ENCODE measurements around the gene WWC2.

The WWC2 gene

DNA sequence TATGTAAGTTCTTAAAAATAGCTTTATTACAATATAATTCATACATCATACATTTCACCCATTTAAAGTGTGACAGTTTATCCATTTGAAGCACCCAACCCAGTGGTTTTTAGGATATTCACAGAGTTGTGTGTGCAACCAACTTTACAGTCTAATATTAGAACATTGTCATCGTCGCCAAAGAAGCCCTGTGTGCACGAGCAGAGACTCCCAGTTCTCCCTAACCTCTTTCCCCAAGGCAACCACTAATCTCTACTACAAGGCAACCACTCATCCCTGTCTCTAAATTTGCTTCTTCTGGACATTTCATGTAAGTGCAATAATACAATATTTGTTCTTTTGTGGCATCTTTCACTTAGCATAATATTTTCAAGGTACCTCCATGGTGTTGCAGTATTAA is 173.3 kb downstream of the WWC2 start:
- Histone ChIP-seq H3K9me3 (ENCODE audit: control insufficient read depth in 5 of 5, low read length in 5 of 5) (peaks cover 9 to 21% (median 16%) of the 10 kb centered on the region in 5 donors), H3K4me3 (ENCODE audit: low read depth in 1 of 5, low read length in 5 of 5) (no peak overlapping the region), H3K4me1 (ENCODE audit: control insufficient read depth in 5 of 5, insufficient read depth in 5 of 5, low read length in 5 of 5) (no peaks in the 10 kb centered on the region), H3K36me3 (ENCODE audit: control insufficient read depth in 5 of 5, insufficient read depth in 5 of 5, low read length in 5 of 5) (peaks cover 36 to 70% (median 49%) of the 10 kb centered on the region in 5 donors), H3K9ac (ENCODE audit: low read length in 5 of 5) (no peak overlapping the region), H3K27ac (ENCODE audit: low read depth, low read length) (no peak overlapping the region), H3K27me3 (ENCODE audit: control insufficient read depth in 5 of 5, insufficient read depth in 4 of 5, low read length in 5 of 5) (no peaks in the 10 kb centered on the region)

- Histone ChIP-seq H3K27me3 (ENCODE audit: control insufficient read depth in 5 of 5, insufficient read depth in 4 of 5, low read length in 5 of 5) (no peaks in the 10 kb centered on the region), H3K36me3 (ENCODE audit: control insufficient read depth in 5 of 5, insufficient read depth in 5 of 5, low read length in 5 of 5) (peaks cover 24 to 51% (median 32%) of the 10 kb centered on the region in 5 donors), H3K4me3 (ENCODE audit: low read depth in 1 of 5, low read length in 5 of 5) (no peak overlapping the region), H3K9me3 (ENCODE audit: control insufficient read depth in 5 of 5, low read length in 5 of 5) (peaks cover 9 to 21% (median 16%) of the 10 kb centered on the region in 5 donors), H3K27ac (ENCODE audit: low read depth, low read length) (no peak overlapping the region), H3K4me1 (ENCODE audit: control insufficient read depth in 5 of 5, insufficient read depth in 5 of 5, low read length in 5 of 5) (no peaks in the 10 kb centered on the region), H3K9ac (ENCODE audit: low read length in 5 of 5) (no peak overlapping the region)
Measured at GRCh38 chr4:183276106-183276505, 177.0 kb downstream of the WWC2 start.

DNA sequence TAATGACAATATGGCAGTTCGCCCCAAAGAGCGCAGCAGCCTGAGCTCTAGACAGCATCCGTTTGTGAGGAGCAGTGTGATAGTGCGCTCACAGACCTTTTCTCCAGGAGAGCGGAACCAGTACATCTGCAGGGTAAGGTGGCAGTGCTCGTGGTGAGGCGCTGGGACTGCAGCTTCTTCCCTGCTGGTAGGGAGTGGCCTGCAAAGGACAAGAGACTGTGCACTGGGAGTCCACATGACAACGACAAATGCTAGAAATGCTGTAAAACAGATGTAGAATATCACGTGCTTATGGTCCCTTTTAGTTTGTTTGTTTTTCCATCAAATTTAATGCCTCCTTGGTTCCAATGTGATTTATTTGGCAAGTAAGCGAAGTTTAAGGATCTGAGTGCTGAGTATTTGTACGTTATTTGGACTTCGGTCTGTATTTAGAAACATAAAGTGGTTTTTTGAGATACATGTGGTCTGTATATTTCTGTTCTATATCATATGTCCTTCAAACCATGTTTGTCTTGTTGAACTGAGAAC is 185.3 kb downstream of the WWC2 start:
- peaks cover 44 to 75% (median 69%) of the 10 kb centered on the region in 5 donors for H3K36me3 ChIP-seq (ENCODE audit: control insufficient read depth in 5 of 5, insufficient read depth in 5 of 5, low read length in 5 of 5)
- no peaks in the 10 kb centered on the region for H3K27me3 ChIP-seq (ENCODE audit: control insufficient read depth in 5 of 5, insufficient read depth in 4 of 5, low read length in 5 of 5)
- no peak overlapping the region for H3K9ac ChIP-seq (ENCODE audit: low read length in 5 of 5)
- H3K4me1 ChIP-seq (ENCODE audit: control insufficient read depth in 5 of 5, insufficient read depth in 5 of 5, low read length in 5 of 5): no peaks in the 10 kb centered on the region
- no peak overlapping the region for H3K27ac ChIP-seq (ENCODE audit: low read depth, low read length)
- H3K4me3 ChIP-seq (ENCODE audit: low read depth in 1 of 5, low read length in 5 of 5): no peak overlapping the region
- H3K9me3 ChIP-seq (ENCODE audit: control insufficient read depth in 5 of 5, low read length in 5 of 5): no peaks in the 10 kb centered on the region

DNA sequence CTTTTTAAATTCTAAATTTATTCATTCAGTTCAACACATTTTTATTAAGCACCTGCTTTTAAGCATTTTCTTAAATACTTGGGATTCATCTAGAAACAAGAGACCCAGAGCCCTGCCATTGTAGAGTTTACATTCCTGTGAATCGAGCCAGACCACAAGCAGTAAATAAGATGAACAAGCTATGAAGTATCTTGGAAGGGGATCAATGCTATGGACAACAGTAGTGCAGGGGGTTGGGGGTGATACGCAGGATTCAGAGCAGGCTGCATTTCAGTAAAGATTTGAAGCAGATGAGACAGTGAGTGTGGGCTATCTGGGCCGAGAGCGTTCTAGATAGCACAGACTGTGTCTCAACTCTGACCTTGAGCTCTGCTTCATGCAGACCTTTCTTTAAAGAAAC is 185.9 kb downstream of the WWC2 start:
- no peak overlapping the region for H3K9ac ChIP-seq (ENCODE audit: low read length in 5 of 5)
- H3K36me3 ChIP-seq (ENCODE audit: control insufficient read depth in 5 of 5, insufficient read depth in 5 of 5, low read length in 5 of 5): peaks cover 42 to 81% (median 75%) of the 10 kb centered on the region in 5 donors
- no peaks in the 10 kb centered on the region for H3K9me3 ChIP-seq (ENCODE audit: control insufficient read depth in 5 of 5, low read length in 5 of 5)
- no peaks in the 10 kb centered on the region for H3K27me3 ChIP-seq (ENCODE audit: control insufficient read depth in 5 of 5, insufficient read depth in 4 of 5, low read length in 5 of 5)
- H3K4me1 ChIP-seq (ENCODE audit: control insufficient read depth in 5 of 5, insufficient read depth in 5 of 5, low read length in 5 of 5): no peaks in the 10 kb centered on the region
- no peak overlapping the region for H3K4me3 ChIP-seq (ENCODE audit: low read depth in 1 of 5, low read length in 5 of 5)
- H3K27ac ChIP-seq (ENCODE audit: low read depth, low read length): no peak overlapping the region

- Histone ChIP-seq H3K36me3 (ENCODE audit: control insufficient read depth in 5 of 5, insufficient read depth in 5 of 5, low read length in 5 of 5) (peaks cover 38 to 77% (median 67%) of the 10 kb centered on the region in 5 donors), H3K9ac (ENCODE audit: low read length in 5 of 5) (no peak overlapping the region), H3K4me3 (ENCODE audit: low read depth in 1 of 5, low read length in 5 of 5) (no peak overlapping the region), H3K27ac (ENCODE audit: low read depth, low read length) (no peak overlapping the region), H3K4me1 (ENCODE audit: control insufficient read depth in 5 of 5, insufficient read depth in 5 of 5, low read length in 5 of 5) (no peaks in the 10 kb centered on the region), H3K9me3 (ENCODE audit: control insufficient read depth in 5 of 5, low read length in 5 of 5) (no peaks in the 10 kb centered on the region), H3K27me3 (ENCODE audit: control insufficient read depth in 5 of 5, insufficient read depth in 4 of 5, low read length in 5 of 5) (no peaks in the 10 kb centered on the region)
Measured at GRCh38 chr4:183285886-183286285, 186.8 kb downstream of the WWC2 start.

- H3K27ac ChIP-seq (ENCODE audit: low read depth, low read length): no peak overlapping the region
Measured at GRCh38 chr4:183286590-183287308, 187.7 kb downstream of the WWC2 start.

DNA sequence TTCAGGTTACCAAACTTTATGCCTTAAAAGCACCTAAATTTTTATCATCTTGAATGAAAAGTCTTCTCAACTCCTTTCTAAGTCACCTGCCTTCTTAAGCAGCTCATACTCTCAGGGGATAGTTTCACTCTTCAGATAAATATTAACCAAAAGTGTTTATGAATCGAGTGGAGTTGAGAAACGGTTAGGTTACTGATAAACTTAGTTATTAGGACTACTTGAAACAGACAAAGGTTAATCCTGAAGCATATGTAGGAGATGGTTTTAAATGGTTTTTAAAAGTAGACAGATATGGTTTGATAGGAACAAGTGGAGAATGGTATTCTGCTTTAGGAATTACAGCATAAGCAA is 188.2 kb downstream of the WWC2 start:
- no peak overlapping the region for H3K9ac ChIP-seq (ENCODE audit: low read length in 5 of 5)
- H3K36me3 ChIP-seq (ENCODE audit: control insufficient read depth in 5 of 5, insufficient read depth in 5 of 5, low read length in 5 of 5): peaks cover 31 to 80% (median 63%) of the 10 kb centered on the region in 5 donors
- no peaks in the 10 kb centered on the region for H3K9me3 ChIP-seq (ENCODE audit: control insufficient read depth in 5 of 5, low read length in 5 of 5)
- H3K4me3 ChIP-seq (ENCODE audit: low read depth in 1 of 5, low read length in 5 of 5): no peak overlapping the region
- H3K27me3 ChIP-seq (ENCODE audit: control insufficient read depth in 5 of 5, insufficient read depth in 4 of 5, low read length in 5 of 5): no peaks in the 10 kb centered on the region
- H3K27ac ChIP-seq (ENCODE audit: low read depth, low read length): no peak overlapping the region
- H3K4me1 ChIP-seq (ENCODE audit: control insufficient read depth in 5 of 5, insufficient read depth in 5 of 5, low read length in 5 of 5): no peaks in the 10 kb centered on the region

More at GRCh38 chr4:183286590-183287308, 187.7 kb downstream of the WWC2 start:
- Histone ChIP-seq H3K9ac (ENCODE audit: low read length in 5 of 5) (peak overlapping the region in 1 of 5 donors; percentile 15), H3K9me3 (ENCODE audit: control insufficient read depth in 5 of 5, low read length in 5 of 5) (no peaks in the 10 kb centered on the region), H3K4me3 (ENCODE audit: low read depth in 1 of 5, low read length in 5 of 5) (no peak overlapping the region), H3K36me3 (ENCODE audit: control insufficient read depth in 5 of 5, insufficient read depth in 5 of 5, low read length in 5 of 5) (peaks cover 33 to 78% (median 65%) of the 10 kb centered on the region in 5 donors), H3K27me3 (ENCODE audit: control insufficient read depth in 5 of 5, insufficient read depth in 4 of 5, low read length in 5 of 5) (no peaks in the 10 kb centered on the region), H3K4me1 (ENCODE audit: control insufficient read depth in 5 of 5, insufficient read depth in 5 of 5, low read length in 5 of 5) (no peaks in the 10 kb centered on the region)

- Histone ChIP-seq H3K27ac (ENCODE audit: low read depth, low read length) (no peak overlapping the region), H3K9ac (ENCODE audit: low read length in 5 of 5) (no peak overlapping the region), H3K9me3 (ENCODE audit: control insufficient read depth in 5 of 5, low read length in 5 of 5) (no peaks in the 10 kb centered on the region), H3K4me3 (ENCODE audit: low read depth in 1 of 5, low read length in 5 of 5) (no peak overlapping the region), H3K36me3 (ENCODE audit: control insufficient read depth in 5 of 5, insufficient read depth in 5 of 5, low read length in 5 of 5) (peaks cover 29 to 78% (median 61%) of the 10 kb centered on the region in 5 donors), H3K27me3 (ENCODE audit: control insufficient read depth in 5 of 5, insufficient read depth in 4 of 5, low read length in 5 of 5) (no peaks in the 10 kb centered on the region), H3K4me1 (ENCODE audit: control insufficient read depth in 5 of 5, insufficient read depth in 5 of 5, low read length in 5 of 5) (no peaks in the 10 kb centered on the region)
Measured at GRCh38 chr4:183287677-183288076, 188.6 kb downstream of the WWC2 start.

GRCh38 chr4:183288955-183289354 is 189.9 kb downstream of the WWC2 start:
- H3K27me3 ChIP-seq (ENCODE audit: control insufficient read depth in 5 of 5, insufficient read depth in 4 of 5, low read length in 5 of 5): no peaks in the 10 kb centered on the region
- H3K36me3 ChIP-seq (ENCODE audit: control insufficient read depth in 5 of 5, insufficient read depth in 5 of 5, low read length in 5 of 5): peaks cover 23 to 68% (median 57%) of the 10 kb centered on the region in 5 donors
- H3K27ac ChIP-seq (ENCODE audit: low read depth, low read length): no peak overlapping the region

DNA sequence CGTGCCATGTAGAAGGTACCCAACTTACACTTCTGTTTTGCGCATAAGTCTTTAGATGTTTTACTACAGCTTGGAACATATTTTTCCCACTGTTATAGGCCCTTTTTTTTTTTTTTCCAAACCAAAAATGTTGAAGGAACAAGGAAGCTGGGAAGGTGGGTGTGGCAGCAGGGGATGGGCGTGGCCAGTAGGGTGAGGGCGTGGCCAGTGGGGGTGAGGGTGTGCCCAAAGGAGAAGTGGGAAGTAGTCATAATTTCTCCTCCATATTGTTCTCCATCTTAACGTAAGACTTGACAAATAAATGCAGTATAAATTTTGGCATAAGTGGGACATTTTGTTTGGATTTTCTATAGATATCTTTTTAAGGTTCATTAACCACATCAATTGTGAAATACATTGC is 190.6 kb downstream of the WWC2 start:
- Histone ChIP-seq H3K9me3 (ENCODE audit: control insufficient read depth in 5 of 5, low read length in 5 of 5) (no peaks in the 10 kb centered on the region), H3K36me3 (ENCODE audit: control insufficient read depth in 5 of 5, insufficient read depth in 5 of 5, low read length in 5 of 5) (peaks cover 25 to 66% (median 52%) of the 10 kb centered on the region in 5 donors), H3K27ac (ENCODE audit: low read depth, low read length) (no peak overlapping the region), H3K4me1 (ENCODE audit: control insufficient read depth in 5 of 5, insufficient read depth in 5 of 5, low read length in 5 of 5) (no peaks in the 10 kb centered on the region), H3K27me3 (ENCODE audit: control insufficient read depth in 5 of 5, insufficient read depth in 4 of 5, low read length in 5 of 5) (no peaks in the 10 kb centered on the region), H3K4me3 (ENCODE audit: low read depth in 1 of 5, low read length in 5 of 5) (no peak overlapping the region), H3K9ac (ENCODE audit: low read length in 5 of 5) (no peak overlapping the region)

More at GRCh38 chr4:183288955-183289354, 189.9 kb downstream of the WWC2 start:
- Histone ChIP-seq H3K4me1 (ENCODE audit: control insufficient read depth in 5 of 5, insufficient read depth in 5 of 5, low read length in 5 of 5) (no peaks in the 10 kb centered on the region), H3K4me3 (ENCODE audit: low read depth in 1 of 5, low read length in 5 of 5) (no peak overlapping the region), H3K9me3 (ENCODE audit: control insufficient read depth in 5 of 5, low read length in 5 of 5) (no peaks in the 10 kb centered on the region), H3K9ac (ENCODE audit: low read length in 5 of 5) (no peak overlapping the region)

Measured in subcutaneous abdominal adipose tissue (tissue), 5 donors.